Measurements from ENCODE around the gene KIF3C. TPM values are rescaled to one million over a fixed set of nuclear protein-coding genes. Genes with fewer than 3 reads are reported as not detected.

KIF3C gene
- total RNA-seq, 1 experiment from 2014 or later = 16.9 TPM

DNA sequence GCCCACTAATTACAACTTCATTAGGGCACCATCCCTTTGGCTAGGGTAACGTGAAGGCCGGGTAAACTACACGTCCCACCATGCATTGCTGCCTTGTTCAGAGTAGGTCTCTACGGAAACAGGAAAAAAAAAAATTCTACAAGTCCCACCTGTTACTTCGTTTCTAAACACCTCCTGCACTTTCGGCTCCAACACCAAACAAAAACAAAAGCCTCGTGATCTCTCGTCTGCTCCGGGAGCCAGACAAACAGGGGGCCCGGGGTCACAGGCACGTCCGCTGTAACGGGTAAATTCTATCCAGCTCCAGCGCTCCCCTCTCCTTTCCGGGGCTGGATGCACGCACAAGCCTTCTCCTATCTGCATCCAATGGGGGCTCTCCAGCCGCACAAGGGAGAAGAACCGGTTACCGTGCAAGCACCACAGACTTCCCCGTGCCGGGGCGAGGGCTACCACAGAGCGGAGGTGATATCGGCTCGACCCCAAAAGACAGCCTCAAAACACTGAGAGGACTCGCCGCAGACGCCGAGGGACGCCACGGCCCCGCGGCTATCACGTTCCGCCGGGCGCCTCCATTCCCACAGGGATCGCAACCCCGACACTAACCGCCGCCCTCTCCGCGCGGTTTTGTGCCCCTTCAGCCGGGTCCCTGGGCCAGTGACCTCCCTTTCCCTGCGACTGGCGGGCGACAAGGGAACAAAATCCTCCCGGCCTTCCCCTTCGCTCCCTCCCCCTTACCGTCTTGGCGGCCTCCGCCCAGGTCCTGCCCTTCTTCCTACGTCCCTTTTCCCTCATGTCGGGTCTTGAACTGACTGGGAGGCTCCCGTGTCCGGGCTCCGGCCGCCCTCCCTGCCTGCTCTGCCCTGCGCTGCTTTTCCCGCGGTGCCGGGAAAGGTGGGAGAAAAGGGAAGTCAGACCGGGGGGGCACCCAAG lies 104.6 kb downstream of the KIF3C start:
- peak; percentile 68 for DNase-seq (ENCODE audit: low read depth)

Other genes with a start within 250 kb of the KIF3C start
- 8.8 and 9.4 TPM in 2 replicates for gene ASXL2, start 104.0 kb downstream of the KIF3C start, total RNA-seq (2014; rRNA removed; shearing (Covaris generic))
- 117 and 158 TPM in 2 replicates for gene RAB10, start 51.6 kb upstream of the KIF3C start, total RNA-seq (2014; rRNA removed; shearing (Covaris generic))
- 0.06 and 0.65 TPM in 2 replicates for gene GAREM2, start 190.6 kb upstream of the KIF3C start, total RNA-seq (2014; rRNA removed; shearing (Covaris generic))